Inferior parietal cortex (tissue), 1 donor: Measurements from ENCODE around the gene PGPEP1.
"Not testable (repeated sequence)": the region's sequence is repeated elsewhere in the genome, so short reads cannot be mapped to it uniquely, and the experiment has no call there.

Experiments used
- DNase-seq: peaks from one replicate; pipeline ENCODE4 v3.0.0-alpha.2; 2016; ENCODE audit errors: extremely low spot score

Gene PGPEP1

GRCh38 chr19:18332917-18333530, 7.4 kb upstream of the PGPEP1 start:
- DNase-seq: no peak

- DNase-seq: no peak
These were observed 6.7 kb upstream of the PGPEP1 start for GRCh38 chr19:18333680-18334079.

GRCh38 chr19:18336121-18336520, 4.3 kb upstream of the PGPEP1 start:
- no peak for DNase-seq

- DNase-seq: no peak
These were observed 1.9 kb upstream of the PGPEP1 start for GRCh38 chr19:18338541-18338940.

- DNase-seq: no peak
These were observed 675 bp upstream of the PGPEP1 start for GRCh38 chr19:18339723-18340122.

- DNase-seq: peak; percentile 18
These were observed 831 bp downstream of the PGPEP1 start for GRCh38 chr19:18340990-18341868.

GRCh38 chr19:18342090-18342632, 1.8 kb downstream of the PGPEP1 start:
- no peak for DNase-seq

GRCh38 chr19:18344582-18344950, 4.2 kb downstream of the PGPEP1 start:
- DNase-seq: no peak

- no peak for DNase-seq
These were observed 4.9 kb downstream of the PGPEP1 start for GRCh38 chr19:18345296-18345695.

GRCh38 chr19:18346091-18346490, 5.7 kb downstream of the PGPEP1 start:
- no peak for DNase-seq

GRCh38 chr19:18348171-18348570, 7.8 kb downstream of the PGPEP1 start:
- DNase-seq: no peak

- DNase-seq: not testable (repeated sequence)
These were observed 8.5 kb downstream of the PGPEP1 start for GRCh38 chr19:18348818-18349339.

- DNase-seq: no peak
These were observed 9.2 kb downstream of the PGPEP1 start for GRCh38 chr19:18349524-18350128.

GRCh38 chr19:18350490-18350889, 10.1 kb downstream of the PGPEP1 start:
- no peak for DNase-seq

GRCh38 chr19:18351544-18351943, 11.1 kb downstream of the PGPEP1 start:
- no peak for DNase-seq

GRCh38 chr19:18353378-18354005, 13.1 kb downstream of the PGPEP1 start:
- DNase-seq: no peak

- DNase-seq: not testable (repeated sequence)
These were observed 14.3 kb downstream of the PGPEP1 start for GRCh38 chr19:18354743-18355142.

- DNase-seq: no peak
These were observed 16.6 kb downstream of the PGPEP1 start for GRCh38 chr19:18357041-18357440.

GRCh38 chr19:18361646-18362045, 21.2 kb downstream of the PGPEP1 start:
- no peak for DNase-seq

GRCh38 chr19:18362934-18363542, 22.6 kb downstream of the PGPEP1 start:
- DNase-seq: no peak

GRCh38 chr19:18363787-18364186, 23.4 kb downstream of the PGPEP1 start:
- DNase-seq: no peak
